ENCODE measurements around the gene LAMC3.

The LAMC3 gene

DNA sequence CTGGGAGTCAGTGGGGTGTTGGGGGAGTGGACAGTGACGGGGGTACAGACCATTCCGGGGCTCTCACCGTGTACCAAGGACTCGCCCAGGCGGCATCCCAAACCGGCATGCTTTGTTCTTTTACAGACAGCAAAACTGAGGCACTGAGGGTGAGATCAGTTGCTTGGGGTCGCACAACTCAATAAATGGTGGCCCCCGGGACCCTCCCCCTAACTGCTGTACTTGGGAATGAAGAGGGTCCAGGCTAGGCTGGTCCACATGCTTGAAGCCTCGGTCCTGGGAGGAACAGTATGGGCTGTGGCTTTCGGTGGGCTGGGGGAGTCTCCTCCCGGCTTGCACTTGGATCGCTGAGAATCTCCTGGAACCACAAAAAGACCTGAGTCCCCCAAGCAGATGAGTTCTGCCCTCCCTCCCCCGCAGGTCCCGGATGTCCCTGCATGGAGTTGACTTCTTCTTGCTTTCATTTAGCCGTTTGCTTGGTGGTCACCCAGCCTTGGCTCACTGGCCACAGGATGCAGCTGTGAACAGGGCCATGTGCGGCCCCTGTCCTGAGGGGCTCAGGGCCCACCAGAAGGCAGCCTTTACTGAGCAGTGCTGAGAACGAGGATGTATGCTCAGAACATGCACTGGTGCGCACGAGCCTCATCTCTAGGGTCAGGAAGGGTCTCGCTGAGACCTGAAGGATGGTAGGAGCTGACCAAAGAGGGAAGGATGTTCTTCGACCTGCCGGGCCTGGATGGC is 4.2 kb downstream of the LAMC3 start:
- TF ChIP-seq, protein P1, sequence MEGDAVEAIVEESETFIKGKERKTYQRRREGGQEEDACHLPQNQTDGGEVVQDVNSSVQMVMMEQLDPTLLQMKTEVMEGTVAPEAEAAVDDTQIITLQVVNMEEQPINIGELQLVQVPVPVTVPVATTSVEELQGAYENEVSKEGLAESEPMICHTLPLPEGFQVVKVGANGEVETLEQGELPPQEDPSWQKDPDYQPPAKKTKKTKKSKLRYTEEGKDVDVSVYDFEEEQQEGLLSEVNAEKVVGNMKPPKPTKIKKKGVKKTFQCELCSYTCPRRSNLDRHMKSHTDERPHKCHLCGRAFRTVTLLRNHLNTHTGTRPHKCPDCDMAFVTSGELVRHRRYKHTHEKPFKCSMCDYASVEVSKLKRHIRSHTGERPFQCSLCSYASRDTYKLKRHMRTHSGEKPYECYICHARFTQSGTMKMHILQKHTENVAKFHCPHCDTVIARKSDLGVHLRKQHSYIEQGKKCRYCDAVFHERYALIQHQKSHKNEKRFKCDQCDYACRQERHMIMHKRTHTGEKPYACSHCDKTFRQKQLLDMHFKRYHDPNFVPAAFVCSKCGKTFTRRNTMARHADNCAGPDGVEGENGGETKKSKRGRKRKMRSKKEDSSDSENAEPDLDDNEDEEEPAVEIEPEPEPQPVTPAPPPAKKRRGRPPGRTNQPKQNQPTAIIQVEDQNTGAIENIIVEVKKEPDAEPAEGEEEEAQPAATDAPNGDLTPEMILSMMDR (IDR thresholded peaks at IDR 0.05; ENCODE audit: control extremely low read depth, extremely low read depth, low read depth, missing control alignments), result no peak
- no peak for DNase-seq (ENCODE audit: extremely low spot score)
- ChIA-PET CTCF (no interaction called here), POLR2A (no interaction called here)

DNA sequence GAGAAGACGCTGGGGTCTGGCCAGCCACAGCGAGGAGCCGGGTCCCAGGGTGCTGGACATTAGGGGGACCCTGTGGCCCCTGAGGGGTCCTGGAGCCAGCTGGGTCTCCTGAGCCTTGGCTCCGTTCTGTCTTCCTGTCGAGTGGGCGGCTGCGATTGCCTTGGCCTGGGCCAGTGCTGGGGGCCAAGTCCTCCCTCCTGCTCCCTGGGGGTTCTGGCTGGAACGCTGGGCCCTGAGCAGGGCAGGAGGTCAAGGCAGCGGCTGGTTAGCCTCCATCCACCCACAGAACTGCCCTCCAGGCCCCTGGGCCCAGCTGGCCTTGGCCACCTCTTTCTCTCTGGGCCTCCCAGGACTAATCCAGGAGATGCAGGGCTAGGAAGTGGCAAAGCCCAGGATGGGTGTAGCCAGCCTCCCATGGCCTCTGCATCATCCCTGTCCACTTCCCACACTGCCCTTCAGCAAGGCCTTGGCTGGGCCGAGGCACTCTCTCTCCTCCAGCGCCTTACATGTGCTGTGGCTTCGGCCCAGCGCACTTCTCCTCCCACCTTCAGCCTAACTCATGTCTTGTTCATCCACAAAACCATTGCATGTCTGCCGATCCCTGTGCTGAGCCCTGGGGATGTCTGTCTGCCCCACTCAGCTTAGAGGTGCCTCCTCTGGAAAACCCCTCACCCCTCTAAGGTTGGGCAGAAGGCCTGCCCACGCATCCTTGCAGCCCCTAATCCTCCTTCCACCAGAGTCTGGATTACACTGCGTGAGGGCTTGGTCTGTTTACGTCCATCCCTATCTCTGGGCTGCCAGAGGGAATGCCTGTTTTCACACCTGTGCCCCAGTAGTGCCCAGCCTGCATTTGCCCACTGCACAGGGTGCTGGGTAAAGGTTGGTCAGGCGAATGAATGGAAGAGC is 5.0 kb downstream of the LAMC3 start:
- POLR2A ChIA-PET, result no interaction called here
- CTCF ChIA-PET, result interaction anchor here (1.5 kb wide), 1 partner anchor 16 kb away, joined by 4 read pairs; no protein-coding TSS in a partner anchor
- DNase-seq (ENCODE audit: extremely low spot score), result no peak
- TF ChIP-seq, protein P1 (IDR thresholded peaks at IDR 0.05; ENCODE audit: control extremely low read depth, extremely low read depth, low read depth, missing control alignments), result no peak

DNA sequence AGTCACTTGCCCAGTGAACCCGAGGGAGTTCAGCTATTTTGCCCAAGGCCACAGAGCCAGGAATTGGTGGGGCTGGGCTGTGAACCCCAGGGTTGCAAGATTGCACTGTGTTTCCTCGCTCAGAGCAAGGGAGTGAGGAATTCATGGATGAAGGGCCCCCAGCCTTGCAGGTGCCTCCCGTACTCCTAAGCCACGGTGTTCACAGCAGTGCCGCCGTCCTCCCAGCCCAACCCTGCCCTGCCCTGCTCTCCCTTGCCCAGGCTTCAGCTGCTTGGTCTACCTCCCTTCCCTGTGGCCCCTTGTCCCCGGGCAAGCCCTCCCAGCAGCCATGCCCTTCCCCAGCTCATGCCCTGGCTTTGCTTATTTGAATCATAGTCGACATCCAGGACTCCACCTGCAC is 6.1 kb downstream of the LAMC3 start:
- no peak for DNase-seq (ENCODE audit: extremely low spot score)
- TF ChIP-seq, protein P1 (IDR thresholded peaks at IDR 0.05; ENCODE audit: control extremely low read depth, extremely low read depth, low read depth, missing control alignments), result no peak

DNA sequence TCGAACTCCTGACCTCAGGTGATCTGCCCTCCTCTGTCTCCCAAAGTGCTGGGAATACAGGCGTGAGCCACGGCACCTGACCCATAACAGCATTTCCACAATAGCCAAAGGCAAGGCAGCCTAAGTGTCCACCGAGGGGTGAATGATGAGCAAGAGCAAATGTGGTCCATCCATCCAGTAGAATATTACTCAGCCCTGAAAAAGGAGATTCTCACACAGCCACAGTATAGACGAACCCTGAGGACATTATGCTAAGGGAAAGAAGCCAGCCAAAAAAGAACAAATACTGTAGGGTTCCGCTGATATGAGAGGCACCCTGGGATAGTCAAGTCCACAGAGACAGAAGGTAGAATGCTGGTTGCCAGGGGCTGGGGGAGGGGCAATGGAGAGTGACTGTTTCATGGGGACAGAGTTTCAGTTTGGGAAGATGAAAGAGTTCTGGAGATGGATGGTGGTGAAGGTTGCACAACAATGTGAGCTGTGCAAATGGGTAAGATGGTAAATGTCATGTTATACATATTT is 7.0 kb downstream of the LAMC3 start:
- TF ChIP-seq, protein P1 (IDR thresholded peaks at IDR 0.05; ENCODE audit: control extremely low read depth, extremely low read depth, low read depth, missing control alignments), result no peak
- CTCF ChIA-PET, result no interaction called here
- no peak for DNase-seq (ENCODE audit: extremely low spot score)
- POLR2A ChIA-PET, result no interaction called here

More for the DNA sequence above, 6.1 kb downstream of the LAMC3 start:
- POLR2A ChIA-PET, result no interaction called here
- CTCF ChIA-PET, result interaction anchor here (1.5 kb wide), 1 partner anchor 17 kb away, joined by 4 read pairs; no protein-coding TSS in a partner anchor

DNA sequence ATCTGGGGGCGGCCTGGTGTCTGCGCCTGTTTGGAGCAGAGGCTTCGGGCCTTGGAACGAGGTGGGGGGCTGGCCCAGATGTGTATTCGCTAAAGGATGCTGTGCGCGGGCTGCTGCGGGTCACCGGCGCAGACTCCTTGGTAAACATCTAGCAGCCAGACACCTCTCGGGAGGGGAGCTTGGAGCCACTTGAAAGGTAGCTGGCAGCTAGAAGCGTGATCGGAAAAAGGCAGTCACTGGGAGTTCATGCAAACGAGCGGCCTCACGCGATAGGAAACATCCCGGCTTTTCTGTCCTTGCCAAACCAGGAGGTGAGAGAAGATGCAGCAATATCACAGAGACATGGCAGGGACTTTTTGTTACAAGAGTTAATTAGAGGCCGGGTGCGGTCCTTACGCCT is 8.1 kb downstream of the LAMC3 start:
- POLR2A ChIA-PET, result no interaction called here
- CTCF ChIA-PET, result no interaction called here
- no peak for DNase-seq (ENCODE audit: extremely low spot score)
- TF ChIP-seq, protein P1 (IDR thresholded peaks at IDR 0.05; ENCODE audit: control extremely low read depth, extremely low read depth, low read depth, missing control alignments), result no peak

DNA sequence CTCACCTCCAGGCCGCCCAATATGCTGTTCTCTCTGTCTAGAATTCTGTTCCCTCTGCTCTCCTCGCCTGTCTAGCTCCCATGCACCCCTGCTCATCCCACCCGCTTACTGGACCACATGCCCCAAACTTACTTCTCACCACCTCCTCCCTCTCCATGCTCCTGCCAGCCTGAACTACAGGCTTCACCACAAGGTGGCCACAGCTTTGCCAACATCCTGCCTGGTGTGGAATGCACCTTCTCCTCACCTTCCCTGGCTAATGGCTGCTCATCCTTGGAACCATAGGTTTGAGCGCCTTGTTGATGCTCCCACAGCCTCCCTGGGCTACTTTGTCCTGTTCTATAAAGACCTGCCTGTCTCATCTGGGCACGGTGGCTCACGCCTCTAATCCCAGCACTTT is 9.6 kb downstream of the LAMC3 start:
- no peak for DNase-seq (ENCODE audit: extremely low spot score)
- POLR2A ChIA-PET, result interaction anchor here (0.6 kb wide), 1 partner anchor 333 kb away, joined by 8 read pairs; no protein-coding TSS in a partner anchor
- TF ChIP-seq, protein P1 (IDR thresholded peaks at IDR 0.05; ENCODE audit: control extremely low read depth, extremely low read depth, low read depth, missing control alignments), result no peak
- CTCF ChIA-PET, result interaction anchor here (0.8 to 4.4 kb wide), 2 partner anchors 12 to 28 kb away, joined by 3 to 19 read pairs; no protein-coding TSS in a partner anchor
